ENCODE results near the gene PBX4.

The PBX4 gene

GRCh38 chr19:19567391-19567790 is 51.1 kb downstream of the PBX4 start:
- no peaks in the 10 kb centered on the region for H3K36me3 ChIP-seq (ENCODE audit: insufficient read depth, low read length)
- H3K4me3 ChIP-seq (ENCODE audit: low read depth, low read length), result no peak overlapping the region
- no peaks in the 10 kb centered on the region for H3K4me1 ChIP-seq (ENCODE audit: control insufficient read depth, insufficient read depth, low read length, unreplicated experiment)
- no peaks in the 10 kb centered on the region for H3K27me3 ChIP-seq (ENCODE audit: insufficient read depth, low read length)
- H2AFZ ChIP-seq (ENCODE audit: low read length, unreplicated experiment), result no peak overlapping the region
- H3K79me2 ChIP-seq (ENCODE audit: control insufficient read depth, insufficient read depth, low read length, unreplicated experiment), result no peaks in the 10 kb centered on the region
- no peak overlapping the region for H3K27ac ChIP-seq (ENCODE audit: low read depth, low read length)

- Histone ChIP-seq H3K4me1 (ENCODE audit: control insufficient read depth, insufficient read depth, low read length, unreplicated experiment) (no peaks in the 10 kb centered on the region), H2AFZ (ENCODE audit: low read length, unreplicated experiment) (no peak overlapping the region), H3K79me2 (ENCODE audit: control insufficient read depth, insufficient read depth, low read length, unreplicated experiment) (no peaks in the 10 kb centered on the region), H3K27ac (ENCODE audit: low read depth, low read length) (no peak overlapping the region), H3K4me3 (ENCODE audit: low read depth, low read length) (no peak overlapping the region), H3K36me3 (ENCODE audit: insufficient read depth, low read length) (no peaks in the 10 kb centered on the region), H3K27me3 (ENCODE audit: insufficient read depth, low read length) (no peaks in the 10 kb centered on the region)
Measured at GRCh38 chr19:19566306-19566705, 52.2 kb downstream of the PBX4 start.

GRCh38 chr19:19563348-19563848 is 55.1 kb downstream of the PBX4 start:
- Histone ChIP-seq H3K4me1 (ENCODE audit: control insufficient read depth, insufficient read depth, low read length, unreplicated experiment) (no peaks in the 10 kb centered on the region), H3K79me2 (ENCODE audit: control insufficient read depth, insufficient read depth, low read length, unreplicated experiment) (no peaks in the 10 kb centered on the region), H3K4me3 (ENCODE audit: low read depth, low read length) (no peak overlapping the region), H2AFZ (ENCODE audit: low read length, unreplicated experiment) (no peak overlapping the region), H3K27ac (ENCODE audit: low read depth, low read length) (no peak overlapping the region), H3K36me3 (ENCODE audit: insufficient read depth, low read length) (no peaks in the 10 kb centered on the region), H3K27me3 (ENCODE audit: insufficient read depth, low read length) (no peaks in the 10 kb centered on the region)

- Histone ChIP-seq H3K4me1 (ENCODE audit: control insufficient read depth, insufficient read depth, low read length, unreplicated experiment) (no peaks in the 10 kb centered on the region), H2AFZ (ENCODE audit: low read length, unreplicated experiment) (no peak overlapping the region), H3K27me3 (ENCODE audit: insufficient read depth, low read length) (no peaks in the 10 kb centered on the region), H3K79me2 (ENCODE audit: control insufficient read depth, insufficient read depth, low read length, unreplicated experiment) (no peaks in the 10 kb centered on the region), H3K36me3 (ENCODE audit: insufficient read depth, low read length) (no peaks in the 10 kb centered on the region), H3K27ac (ENCODE audit: low read depth, low read length) (no peak overlapping the region), H3K4me3 (ENCODE audit: low read depth, low read length) (no peak overlapping the region)
Measured at GRCh38 chr19:19562665-19563347, 55.7 kb downstream of the PBX4 start.

- Histone ChIP-seq H3K4me1 (ENCODE audit: control insufficient read depth, insufficient read depth, low read length, unreplicated experiment) (no peaks in the 10 kb centered on the region), H3K79me2 (ENCODE audit: control insufficient read depth, insufficient read depth, low read length, unreplicated experiment) (no peaks in the 10 kb centered on the region), H3K27me3 (ENCODE audit: insufficient read depth, low read length) (no peaks in the 10 kb centered on the region), H3K36me3 (ENCODE audit: insufficient read depth, low read length) (no peaks in the 10 kb centered on the region), H3K4me3 (ENCODE audit: low read depth, low read length) (no peak overlapping the region), H2AFZ (ENCODE audit: low read length, unreplicated experiment) (no peak overlapping the region), H3K27ac (ENCODE audit: low read depth, low read length) (no peak overlapping the region)
Measured at GRCh38 chr19:19561946-19562664, 56.4 kb downstream of the PBX4 start.

- Histone ChIP-seq H3K4me1 (ENCODE audit: control insufficient read depth, insufficient read depth, low read length, unreplicated experiment) (no peaks in the 10 kb centered on the region), H3K79me2 (ENCODE audit: control insufficient read depth, insufficient read depth, low read length, unreplicated experiment) (no peaks in the 10 kb centered on the region), H3K27ac (ENCODE audit: low read depth, low read length) (no peak overlapping the region)
Measured at GRCh38 chr19:19559931-19560330, 58.6 kb downstream of the PBX4 start.

GRCh38 chr19:19558636-19559035 is 59.9 kb downstream of the PBX4 start:
- H3K4me3 ChIP-seq (ENCODE audit: low read depth, low read length), result no peak overlapping the region
- no peaks in the 10 kb centered on the region for H3K4me1 ChIP-seq (ENCODE audit: control insufficient read depth, insufficient read depth, low read length, unreplicated experiment)
- H2AFZ ChIP-seq (ENCODE audit: low read length, unreplicated experiment), result no peak overlapping the region
- no peak overlapping the region for H3K27ac ChIP-seq (ENCODE audit: low read depth, low read length)
- no peaks in the 10 kb centered on the region for H3K36me3 ChIP-seq (ENCODE audit: insufficient read depth, low read length)
- H3K79me2 ChIP-seq (ENCODE audit: control insufficient read depth, insufficient read depth, low read length, unreplicated experiment), result no peaks in the 10 kb centered on the region
- H3K27me3 ChIP-seq (ENCODE audit: insufficient read depth, low read length), result no peaks in the 10 kb centered on the region

More at GRCh38 chr19:19559931-19560330, 58.6 kb downstream of the PBX4 start:
- no peaks in the 10 kb centered on the region for H3K36me3 ChIP-seq (ENCODE audit: insufficient read depth, low read length)
- H3K27me3 ChIP-seq (ENCODE audit: insufficient read depth, low read length), result no peaks in the 10 kb centered on the region
- H2AFZ ChIP-seq (ENCODE audit: low read length, unreplicated experiment), result no peak overlapping the region
- H3K4me3 ChIP-seq (ENCODE audit: low read depth, low read length), result no peak overlapping the region

- Histone ChIP-seq H3K79me2 (ENCODE audit: control insufficient read depth, insufficient read depth, low read length, unreplicated experiment) (no peaks in the 10 kb centered on the region), H3K36me3 (ENCODE audit: insufficient read depth, low read length) (no peaks in the 10 kb centered on the region), H2AFZ (ENCODE audit: low read length, unreplicated experiment) (no peak overlapping the region), H3K4me1 (ENCODE audit: control insufficient read depth, insufficient read depth, low read length, unreplicated experiment) (no peaks in the 10 kb centered on the region), H3K27ac (ENCODE audit: low read depth, low read length) (no peak overlapping the region), H3K4me3 (ENCODE audit: low read depth, low read length) (no peak overlapping the region), H3K27me3 (ENCODE audit: insufficient read depth, low read length) (no peaks in the 10 kb centered on the region)
Measured at GRCh38 chr19:19558055-19558454, 60.4 kb downstream of the PBX4 start.

GRCh38 chr19:19554074-19555023 is 64.1 kb downstream of the PBX4 start:
- Histone ChIP-seq H3K36me3 (ENCODE audit: insufficient read depth, low read length) (no peaks in the 10 kb centered on the region), H3K4me3 (ENCODE audit: low read depth, low read length) (no peak overlapping the region), H3K79me2 (ENCODE audit: control insufficient read depth, insufficient read depth, low read length, unreplicated experiment) (no peaks in the 10 kb centered on the region), H3K27ac (ENCODE audit: low read depth, low read length) (no peak overlapping the region), H3K27me3 (ENCODE audit: insufficient read depth, low read length) (no peaks in the 10 kb centered on the region), H3K4me1 (ENCODE audit: control insufficient read depth, insufficient read depth, low read length, unreplicated experiment) (no peaks in the 10 kb centered on the region), H2AFZ (ENCODE audit: low read length, unreplicated experiment) (no peak overlapping the region)

GRCh38 chr19:19553670-19554069 is 64.8 kb downstream of the PBX4 start:
- Histone ChIP-seq H2AFZ (ENCODE audit: low read length, unreplicated experiment) (no peak overlapping the region), H3K36me3 (ENCODE audit: insufficient read depth, low read length) (no peaks in the 10 kb centered on the region), H3K4me1 (ENCODE audit: control insufficient read depth, insufficient read depth, low read length, unreplicated experiment) (no peaks in the 10 kb centered on the region), H3K27ac (ENCODE audit: low read depth, low read length) (no peak overlapping the region), H3K27me3 (ENCODE audit: insufficient read depth, low read length) (no peaks in the 10 kb centered on the region), H3K79me2 (ENCODE audit: control insufficient read depth, insufficient read depth, low read length, unreplicated experiment) (no peaks in the 10 kb centered on the region), H3K4me3 (ENCODE audit: low read depth, low read length) (no peak overlapping the region)

Data from ACC112 (cell line).